Duodenal mucosa (tissue), 2 donors: ENCODE measurements around the gene COX10.

ENCODE experiments used
- H3K27ac ChIP-seq: one replicate; pipeline ENCODE4 v1.7.0; 2013; ENCODE audit warnings: low read depth, low read length
- H3K27me3 ChIP-seq, 2 donors: one replicate each; pipeline ENCODE4 v1.7.0; 2013; ENCODE audit warnings: low read length in 2 of 2, control low read depth in 1 of 2; ENCODE audit not compliant: insufficient read depth in 2 of 2, control insufficient read depth in 1 of 2
- H3K36me3 ChIP-seq, 2 donors: one replicate each; pipeline ENCODE4 v1.7.0; 2013; ENCODE audit warnings: low read length in 2 of 2, control low read depth in 1 of 2; ENCODE audit not compliant: insufficient read depth in 2 of 2, control insufficient read depth in 1 of 2
- H3K4me1 ChIP-seq, 2 donors: one replicate each; pipeline ENCODE4 v1.7.0; 2013; ENCODE audit warnings: low read length in 2 of 2, control low read depth in 1 of 2; ENCODE audit not compliant: insufficient read depth in 2 of 2, control insufficient read depth in 1 of 2
- H3K4me3 ChIP-seq, 2 donors: one replicate each; pipeline ENCODE4 v1.7.0; 2013; ENCODE audit warnings: low read length in 2 of 2, low read depth in 1 of 2
- H3K9ac ChIP-seq, 2 donors: one replicate each; pipeline ENCODE4 v1.7.0; 2013; ENCODE audit warnings: low read length in 2 of 2, low read depth in 1 of 2
- H3K9me3 ChIP-seq, 2 donors: one replicate each; pipeline ENCODE4 v1.7.0; 2013; ENCODE audit warnings: low read length in 2 of 2, control low read depth in 1 of 2; ENCODE audit not compliant: control insufficient read depth in 1 of 2

The COX10 gene

GRCh38 chr17:14206891-14207290 is 137.6 kb downstream of the COX10 start:
- Histone ChIP-seq H3K27ac (no peak overlapping the region), H3K9me3 (no peaks in the 10 kb centered on the region), H3K36me3 (peaks cover 10 to 36% of the 10 kb centered on the region in 2 donors), H3K9ac (no peak overlapping the region), H3K4me1 (peaks cover 11 to 24% of the 10 kb centered on the region in 2 donors), H3K4me3 (no peak overlapping the region), H3K27me3 (no peaks in the 10 kb centered on the region)

- H3K9me3 ChIP-seq: no peaks in the 10 kb centered on the region
- H3K36me3 ChIP-seq: peaks cover 10 to 38% of the 10 kb centered on the region in 2 donors
- H3K4me3 ChIP-seq: no peak overlapping the region
- no peak overlapping the region for H3K27ac ChIP-seq
- H3K9ac ChIP-seq: no peak overlapping the region
- H3K4me1 ChIP-seq: peaks cover 8 to 22% of the 10 kb centered on the region in 2 donors
- no peaks in the 10 kb centered on the region for H3K27me3 ChIP-seq
Measured at GRCh38 chr17:14207791-14208190, 138.5 kb downstream of the COX10 start.

GRCh38 chr17:14209215-14209614 is 139.9 kb downstream of the COX10 start:
- Histone ChIP-seq H3K9me3 (no peaks in the 10 kb centered on the region), H3K9ac (no peak overlapping the region), H3K4me1 (peaks cover 8 to 12% of the 10 kb centered on the region in 2 donors), H3K36me3 (peaks cover 10 to 38% of the 10 kb centered on the region in 2 donors), H3K27me3 (no peaks in the 10 kb centered on the region), H3K4me3 (no peak overlapping the region), H3K27ac (no peak overlapping the region)

- Histone ChIP-seq H3K27me3 (no peaks in the 10 kb centered on the region), H3K27ac (no peak overlapping the region), H3K9ac (no peak overlapping the region), H3K4me1 (peaks cover 3% of the 10 kb centered on the region in 2 donors), H3K36me3 (peaks cover 10 to 38% of the 10 kb centered on the region in 2 donors), H3K4me3 (no peak overlapping the region), H3K9me3 (no peaks in the 10 kb centered on the region)
Measured at GRCh38 chr17:14211246-14211645, 141.9 kb downstream of the COX10 start.

- Histone ChIP-seq H3K9ac (no peak overlapping the region), H3K27me3 (no peaks in the 10 kb centered on the region), H3K4me1 (no peaks in the 10 kb centered on the region), H3K36me3 (peaks cover 10 to 37% of the 10 kb centered on the region in 2 donors), H3K4me3 (no peak overlapping the region), H3K27ac (no peak overlapping the region), H3K9me3 (no peaks in the 10 kb centered on the region)
Measured at GRCh38 chr17:14211801-14212200, 142.5 kb downstream of the COX10 start.

GRCh38 chr17:14212401-14212800 is 143.1 kb downstream of the COX10 start:
- no peak overlapping the region for H3K9ac ChIP-seq
- H3K4me3 ChIP-seq: no peak overlapping the region
- H3K4me1 ChIP-seq: no peaks in the 10 kb centered on the region
- H3K9me3 ChIP-seq: no peaks in the 10 kb centered on the region
- H3K27ac ChIP-seq: no peak overlapping the region
- no peaks in the 10 kb centered on the region for H3K27me3 ChIP-seq
- peaks cover 7 to 31% of the 10 kb centered on the region in 2 donors for H3K36me3 ChIP-seq

- Histone ChIP-seq H3K27ac (no peak overlapping the region), H3K4me3 (no peak overlapping the region), H3K36me3 (peaks cover 0 to 19% of the 10 kb centered on the region in 2 donors), H3K4me1 (no peaks in the 10 kb centered on the region), H3K9ac (no peak overlapping the region), H3K9me3 (no peaks in the 10 kb centered on the region), H3K27me3 (no peaks in the 10 kb centered on the region)
Measured at GRCh38 chr17:14214271-14214670, 145.0 kb downstream of the COX10 start.

GRCh38 chr17:14222611-14223010 is 153.3 kb downstream of the COX10 start:
- no peaks in the 10 kb centered on the region for H3K36me3 ChIP-seq
- no peaks in the 10 kb centered on the region for H3K9me3 ChIP-seq
- H3K27me3 ChIP-seq: no peaks in the 10 kb centered on the region
- no peak overlapping the region for H3K9ac ChIP-seq
- H3K4me1 ChIP-seq: no peaks in the 10 kb centered on the region
- H3K4me3 ChIP-seq: no peak overlapping the region
- H3K27ac ChIP-seq: no peak overlapping the region

- H3K27me3 ChIP-seq: no peaks in the 10 kb centered on the region
- no peak overlapping the region for H3K9ac ChIP-seq
Measured at GRCh38 chr17:14225254-14225980, 156.1 kb downstream of the COX10 start.

GRCh38 chr17:14227052-14227451 is 157.7 kb downstream of the COX10 start:
- no peaks in the 10 kb centered on the region for H3K27me3 ChIP-seq
- H3K4me1 ChIP-seq: no peaks in the 10 kb centered on the region
- H3K4me3 ChIP-seq: no peak overlapping the region
- H3K9me3 ChIP-seq: no peaks in the 10 kb centered on the region
- no peak overlapping the region for H3K9ac ChIP-seq
- H3K27ac ChIP-seq: no peak overlapping the region
- no peaks in the 10 kb centered on the region for H3K36me3 ChIP-seq

More at GRCh38 chr17:14225254-14225980, 156.1 kb downstream of the COX10 start:
- Histone ChIP-seq H3K4me1 (no peaks in the 10 kb centered on the region), H3K9me3 (no peaks in the 10 kb centered on the region), H3K27ac (no peak overlapping the region), H3K4me3 (no peak overlapping the region), H3K36me3 (no peaks in the 10 kb centered on the region)
